ENCODE results near the gene TWNK.

TWNK gene

GRCh38 chr10:101035916-101036702 is 48.8 kb downstream of the TWNK start:
- TF ChIP-seq CTCF (IDR thresholded peaks at IDR 0.05; ENCODE audit: unreplicated experiment in 3 of 3) = no peak
- no peak overlapping the region for H3K4me3 Mint-ChIP-seq
- no peak overlapping the region for H3K27ac Mint-ChIP-seq
- H3K9me3 Mint-ChIP-seq = no peaks in the 10 kb centered on the region
- peaks cover 29% of the 10 kb centered on the region for H3K27me3 Mint-ChIP-seq (ENCODE audit: low read depth)
- peaks cover 15% of the 10 kb centered on the region for H3K4me1 Mint-ChIP-seq
- peaks cover 6% of the 10 kb centered on the region for H3K36me3 Mint-ChIP-seq (ENCODE audit: low read depth)

GRCh38 chr10:101036726-101037125 is 49.4 kb downstream of the TWNK start:
- Mint-ChIP-seq H3K4me3 (no peak overlapping the region), H3K36me3 (ENCODE audit: low read depth) (peaks cover 6% of the 10 kb centered on the region), H3K9me3 (no peaks in the 10 kb centered on the region), H3K4me1 (peaks cover 15% of the 10 kb centered on the region), H3K27ac (no peak overlapping the region), H3K27me3 (ENCODE audit: low read depth) (peaks cover 27% of the 10 kb centered on the region)
- TF ChIP-seq CTCF (IDR thresholded peaks at IDR 0.05; ENCODE audit: unreplicated experiment in 3 of 3) = no peak

- TF ChIP-seq CTCF (IDR thresholded peaks at IDR 0.05; ENCODE audit: unreplicated experiment in 3 of 3) = no peak
- no peak overlapping the region for H3K4me3 Mint-ChIP-seq
- peaks cover 25% of the 10 kb centered on the region for H3K4me1 Mint-ChIP-seq
Measured at GRCh38 chr10:101038484-101038883, 51.1 kb downstream of the TWNK start.

GRCh38 chr10:101040061-101040460 is 52.7 kb downstream of the TWNK start:
- TF ChIP-seq CTCF (IDR thresholded peaks at IDR 0.05; ENCODE audit: unreplicated experiment in 3 of 3) = no peak
- H3K9me3 Mint-ChIP-seq = no peaks in the 10 kb centered on the region
- peaks cover 18% of the 10 kb centered on the region for H3K27me3 Mint-ChIP-seq (ENCODE audit: low read depth)
- no peak overlapping the region for H3K4me3 Mint-ChIP-seq
- peaks cover 29% of the 10 kb centered on the region for H3K4me1 Mint-ChIP-seq
- H3K36me3 Mint-ChIP-seq (ENCODE audit: low read depth) = peaks cover 6% of the 10 kb centered on the region
- H3K27ac Mint-ChIP-seq = no peak overlapping the region

More at GRCh38 chr10:101038484-101038883, 51.1 kb downstream of the TWNK start:
- H3K27ac Mint-ChIP-seq = no peak overlapping the region
- peaks cover 22% of the 10 kb centered on the region for H3K27me3 Mint-ChIP-seq (ENCODE audit: low read depth)
- H3K9me3 Mint-ChIP-seq = no peaks in the 10 kb centered on the region
- H3K36me3 Mint-ChIP-seq (ENCODE audit: low read depth) = peaks cover 6% of the 10 kb centered on the region

- peak overlapping the region; percentile 32 to 97 (median 41) for H3K27ac Mint-ChIP-seq
- TF ChIP-seq CTCF (IDR thresholded peaks at IDR 0.05; ENCODE audit: unreplicated experiment in 3 of 3) = no peak
Measured at GRCh38 chr10:101040851-101041250, 53.5 kb downstream of the TWNK start.

More at GRCh38 chr10:101040851-101041250, 53.5 kb downstream of the TWNK start:
- no peaks in the 10 kb centered on the region for H3K9me3 Mint-ChIP-seq
- peaks cover 29% of the 10 kb centered on the region for H3K4me1 Mint-ChIP-seq
- peaks cover 22% of the 10 kb centered on the region for H3K27me3 Mint-ChIP-seq (ENCODE audit: low read depth)
- peaks cover 6% of the 10 kb centered on the region for H3K36me3 Mint-ChIP-seq (ENCODE audit: low read depth)
- H3K4me3 Mint-ChIP-seq = peak overlapping the region in 1 of 3 experiments; percentile 56
